Gastrocnemius medialis (tissue), 4 donors: ENCODE results near the gene PPP6R3.

ENCODE experiments used
- CTCF ChIP-seq, 5 experiments: fragments of 450-650 bp in 3 of 5; fragments of 200-600 bp in 2 of 5; sonication (generic) in 2 of 5; IDR thresholded peaks in 4 of 5; conservative IDR thresholded peaks in 1 of 5; 1 replicate in 4 of 5; 2 replicates in 1 of 5; pipeline ENCODE4 v1.5.1; 2016 to 2019; ENCODE audit warnings: antibody characterized with exemption in 5 of 5, mild to moderate bottlenecking in 3 of 5, moderate library complexity in 3 of 5
- POLR2A ChIP-seq, 2 donors: fragments of 450-650 bp; IDR thresholded peaks; one replicate each; pipeline ENCODE4 v1.6.1; 2017; ENCODE audit warnings: antibody characterized with exemption in 2 of 2, mild to moderate bottlenecking in 2 of 2, moderate library complexity in 2 of 2

- no peak for TF ChIP-seq POLR2A (IDR thresholded peaks at IDR 0.05)
- TF ChIP-seq CTCF (IDR thresholded peaks at IDR 0.05 in 4 of 5, conservative IDR thresholded peaks at IDR 0.05 in 1 of 5), result no peak
These were observed 172.2 kb downstream of the PPP6R3 start for GRCh38 chr11:68632802-68633201.
